ENCODE data around the gene MINDY1.

Gene MINDY1

DNA sequence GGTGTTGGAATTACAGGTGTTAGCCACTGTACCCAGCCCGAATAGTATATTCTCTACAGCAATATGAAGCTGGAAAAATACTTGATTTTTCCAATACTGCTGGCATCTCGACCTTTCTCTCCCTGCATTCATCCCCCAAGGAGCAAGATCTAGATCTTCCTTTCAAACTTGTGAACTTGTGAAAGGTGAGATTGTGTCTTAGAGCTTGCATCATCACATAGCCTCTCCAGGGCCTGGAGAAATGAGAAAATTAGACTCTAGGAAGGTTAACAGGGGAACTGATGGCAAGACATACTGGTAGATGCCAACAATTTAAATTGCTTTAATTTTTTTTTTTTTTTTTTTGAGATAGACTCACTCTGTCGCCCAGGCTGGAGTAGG is 3.6 kb upstream of the MINDY1 start:
- DNase-seq: no peak

DNA sequence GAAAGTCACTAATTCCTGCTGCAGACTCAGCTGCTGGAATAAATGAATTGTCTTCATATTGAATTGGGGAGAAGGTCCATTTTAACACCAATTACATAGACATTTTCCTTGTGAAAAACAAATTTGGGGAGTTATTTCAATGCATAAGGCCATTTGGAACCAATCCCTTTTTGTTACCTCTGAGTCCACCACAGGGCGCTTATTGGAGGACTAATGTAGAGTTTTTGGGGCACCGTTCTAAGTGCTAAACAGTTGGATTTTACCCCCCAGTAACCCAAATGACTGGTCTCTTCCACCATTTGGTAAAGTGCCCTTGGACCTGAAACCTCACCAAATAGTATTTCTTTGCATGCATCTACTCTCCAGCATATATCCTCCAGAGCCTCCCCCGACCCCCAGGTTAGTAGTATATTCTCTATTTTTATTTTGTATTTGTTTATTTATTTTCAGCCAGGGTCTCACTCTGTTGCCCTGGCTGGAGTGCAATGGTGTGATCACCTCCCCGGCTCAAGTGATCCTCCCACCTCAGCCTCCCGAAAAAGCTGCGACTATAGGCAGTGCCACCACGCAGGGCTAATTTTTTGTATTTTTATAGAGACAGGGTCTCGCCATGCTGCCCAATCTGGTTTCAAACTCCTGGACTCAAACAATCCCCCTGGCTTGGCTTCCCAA is 3.1 kb upstream of the MINDY1 start:
- DNase-seq: no peak

GRCh38 chr1:151009206-151009587 is 2.5 kb upstream of the MINDY1 start:
- DNase-seq: no peak

- DNase-seq: peak; percentile 96 to 98 (median 97)
Measured at GRCh38 chr1:151008244-151009205, 1.8 kb upstream of the MINDY1 start, which contains the start of gene PRUNE1. TSS of gene PRUNE1 (plus strand) at chr1:151008449. CDS start at chr1:151008633, 184 bp downstream.

- DNase-seq: no peak
Measured at GRCh38 chr1:151007853-151008243, 1.1 kb upstream of the MINDY1 start.

DNA sequence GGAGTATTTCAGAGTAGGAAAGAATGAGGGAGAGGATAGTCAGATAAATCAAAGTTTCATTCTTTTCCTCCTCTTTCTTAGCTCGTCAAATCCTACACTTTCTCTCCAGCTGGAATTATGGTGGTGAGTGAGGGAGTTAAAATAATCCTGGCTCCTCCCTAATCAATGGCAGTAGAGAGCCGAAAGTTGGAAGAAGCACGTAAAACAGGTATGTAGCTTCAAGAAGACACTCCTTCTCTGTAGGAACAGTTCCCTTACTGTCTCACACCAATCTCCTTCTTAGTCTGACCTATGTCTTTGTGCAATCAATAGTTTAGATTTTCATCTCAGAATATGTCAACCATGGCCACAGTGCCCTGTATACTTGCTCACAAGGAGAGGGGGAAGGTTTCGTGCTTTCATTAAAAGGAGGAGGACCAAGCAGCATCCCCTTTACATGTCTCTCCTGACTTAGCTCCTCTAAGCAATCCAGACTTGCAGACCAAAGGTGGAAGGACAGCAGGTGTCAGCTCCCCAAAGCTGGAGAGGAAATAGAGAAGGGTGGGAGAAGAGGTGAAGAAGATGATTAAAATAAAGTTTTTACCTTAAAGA is 878 bp downstream of the MINDY1 start:
- no peak for DNase-seq

GRCh38 chr1:151003180-151003579 is 3.5 kb downstream of the MINDY1 start:
- peak in 1 of 5 donors; percentile 23 for DNase-seq

DNA sequence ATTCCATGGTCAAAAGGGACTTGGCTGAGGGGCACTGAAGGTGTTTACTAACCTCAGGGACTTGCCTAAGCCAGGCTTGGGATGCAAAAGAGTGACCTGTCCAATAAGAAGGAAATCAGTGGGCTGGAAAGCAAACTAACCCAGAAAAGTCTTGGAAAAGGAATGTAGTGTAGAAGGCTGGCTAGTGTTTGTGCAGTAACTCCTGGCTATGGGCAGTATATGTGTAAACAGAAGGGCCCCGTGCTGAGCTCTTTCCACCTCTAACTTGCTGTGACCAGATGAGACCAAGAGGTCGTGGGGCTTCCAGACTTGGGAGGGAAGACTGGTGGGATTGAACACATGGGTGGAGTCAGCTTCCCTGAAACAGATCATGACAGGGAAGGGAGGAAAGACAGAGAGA is 4.1 kb downstream of the MINDY1 start:
- no peak for DNase-seq

DNA sequence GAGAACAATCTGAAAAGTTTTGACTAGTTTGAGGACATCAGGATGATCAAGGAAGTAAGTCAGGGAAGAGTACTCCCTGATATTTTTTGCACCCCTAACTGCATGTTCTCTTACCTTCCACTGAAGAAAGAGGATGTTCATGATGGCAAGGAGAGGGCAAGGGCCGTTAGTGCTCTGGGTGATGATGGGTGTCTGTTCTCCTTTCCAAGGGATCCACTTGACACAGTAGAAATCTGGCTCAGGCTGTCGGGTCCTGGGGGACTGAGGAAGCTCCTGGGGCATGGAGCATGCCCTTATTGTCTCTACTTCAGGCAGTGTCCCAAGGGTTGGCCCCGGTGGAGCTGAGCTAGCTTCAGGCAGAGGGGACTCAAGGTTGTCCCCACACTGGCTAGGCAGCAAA is 4.7 kb downstream of the MINDY1 start:
- no peak for DNase-seq

DNA sequence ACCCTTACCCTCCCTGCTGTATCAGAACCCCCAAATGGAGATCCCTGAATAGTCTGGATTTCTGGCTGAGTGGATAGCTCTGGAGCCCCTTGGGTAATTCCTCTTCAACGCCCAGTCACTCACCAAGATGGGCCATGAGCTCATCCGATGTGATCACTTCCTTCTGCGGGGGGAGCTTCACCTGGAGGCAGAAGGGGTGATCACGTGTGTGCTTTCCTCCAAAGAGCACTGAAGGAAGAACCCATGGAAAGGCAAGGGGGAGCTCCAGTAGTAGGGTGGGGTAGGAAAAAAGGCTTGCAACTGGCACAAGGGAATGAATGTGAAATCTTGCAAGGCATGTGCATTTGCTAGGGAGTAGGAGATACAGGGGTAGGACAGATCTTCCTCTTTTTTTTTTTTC is 5.1 kb downstream of the MINDY1 start:
- no peak for DNase-seq

GRCh38 chr1:151000408-151000807 is 6.3 kb downstream of the MINDY1 start:
- no peak for DNase-seq

DNA sequence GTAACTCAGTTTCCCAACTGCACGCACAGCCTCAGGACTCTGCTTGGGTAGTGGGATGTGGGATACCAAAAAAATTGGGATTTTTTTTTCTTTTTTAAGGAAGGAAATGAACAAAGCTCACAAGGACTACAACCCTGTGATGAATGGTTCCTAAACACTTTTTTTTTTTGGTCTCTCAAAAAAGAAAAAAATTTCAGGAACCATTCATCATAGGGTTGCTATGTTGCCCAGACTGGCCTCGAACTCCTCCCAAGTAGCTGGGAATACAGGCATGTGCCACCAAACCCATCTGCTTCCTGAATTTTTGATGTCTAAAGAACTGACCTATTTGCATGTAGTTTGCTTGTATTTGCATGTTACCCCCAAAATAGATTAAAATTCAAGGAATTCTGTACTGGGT is 6.8 kb downstream of the MINDY1 start:
- no peak for DNase-seq

DNA sequence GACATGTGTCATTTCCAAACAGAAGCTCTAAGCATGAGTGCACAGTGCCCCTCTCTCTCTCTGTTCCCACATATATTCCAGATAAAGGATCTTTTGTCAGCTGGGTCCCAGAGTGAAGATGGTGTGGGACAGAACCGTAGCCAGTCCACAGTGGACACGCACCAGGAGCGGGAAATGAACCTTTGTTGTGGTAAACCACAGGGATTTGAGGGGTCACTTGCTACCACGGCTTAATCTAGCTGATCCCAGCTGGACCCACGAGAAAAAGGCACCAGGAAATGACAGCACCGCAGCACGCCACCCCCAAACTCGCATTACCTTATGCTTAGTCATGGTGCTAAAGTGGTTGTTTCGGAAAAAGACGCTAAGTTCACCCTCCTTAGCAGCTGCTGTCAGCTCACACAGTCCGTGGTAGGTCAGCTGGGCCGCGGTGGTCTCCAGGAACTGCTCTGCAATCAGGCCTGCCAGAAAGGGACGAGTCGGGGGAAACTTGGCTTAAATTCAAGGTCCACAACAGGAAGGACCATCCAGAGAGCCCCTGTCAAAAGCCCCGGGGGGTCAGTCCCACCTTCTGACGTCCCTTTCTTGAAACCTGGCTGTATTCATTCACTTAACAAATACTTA is 7.5 kb downstream of the MINDY1 start:
- no peak for DNase-seq

DNA sequence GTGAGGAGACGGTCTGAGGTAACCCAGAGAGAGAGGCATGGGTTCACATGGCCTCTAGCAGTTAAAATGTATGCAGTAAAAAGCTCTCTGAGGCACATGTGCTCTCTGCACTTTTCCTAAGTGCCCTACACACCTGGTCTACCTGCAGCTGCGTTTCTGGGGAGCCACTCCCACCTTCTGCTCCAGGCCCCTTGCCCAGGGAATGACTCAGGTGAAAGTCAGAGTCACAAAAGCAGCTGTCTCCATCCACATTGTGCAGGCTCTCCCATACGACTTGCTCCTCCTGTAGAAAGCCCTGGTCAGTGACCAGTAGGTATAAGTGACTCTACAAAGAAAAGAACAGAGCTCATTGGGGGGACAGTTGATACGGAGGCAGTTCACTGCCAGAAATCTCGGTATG is 8.8 kb downstream of the MINDY1 start:
- DNase-seq: no peak

- no peak for DNase-seq
Measured at GRCh38 chr1:150997126-150997872, 9.4 kb downstream of the MINDY1 start.

DNA sequence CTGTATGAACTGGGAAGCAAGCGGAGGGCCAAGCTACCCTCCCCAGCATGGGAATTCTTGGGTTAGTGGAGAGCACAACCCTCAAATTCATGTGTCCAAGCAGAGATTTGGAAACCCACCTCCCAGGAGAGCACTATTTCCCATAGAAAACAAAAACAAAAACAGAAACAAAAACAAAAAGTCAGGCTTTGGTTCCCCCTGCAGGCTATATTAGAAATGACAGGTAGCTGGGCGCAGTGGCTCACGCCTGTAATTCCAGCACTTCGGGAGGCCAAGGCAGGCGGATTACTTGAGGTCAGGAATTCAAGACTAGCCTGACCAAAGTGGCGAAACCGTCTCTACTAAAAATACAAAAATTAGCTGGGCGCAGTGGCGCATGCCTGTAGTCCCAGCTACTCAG is 10.8 kb downstream of the MINDY1 start:
- DNase-seq: peak in 1 of 5 donors; percentile 35

DNA sequence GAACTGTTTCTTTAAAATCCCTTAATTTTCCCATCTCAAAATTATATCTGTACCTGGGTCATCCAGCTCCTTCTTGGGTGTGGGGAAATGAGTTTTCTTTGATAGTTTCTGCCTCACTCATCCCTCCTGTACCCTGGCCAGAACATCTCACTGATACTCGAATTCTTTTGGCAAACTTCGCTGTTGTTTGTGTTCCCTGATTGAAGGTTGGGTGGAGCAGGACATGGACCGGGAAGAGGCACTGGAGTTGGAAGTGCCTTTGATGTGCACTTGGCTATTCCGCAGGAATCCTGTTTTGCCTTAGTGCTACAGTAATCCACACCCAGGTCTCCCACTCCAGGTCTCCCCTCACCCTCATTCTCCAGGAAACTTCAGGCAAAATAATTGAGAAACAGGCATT is 11.2 kb downstream of the MINDY1 start:
- DNase-seq: no peak

DNA sequence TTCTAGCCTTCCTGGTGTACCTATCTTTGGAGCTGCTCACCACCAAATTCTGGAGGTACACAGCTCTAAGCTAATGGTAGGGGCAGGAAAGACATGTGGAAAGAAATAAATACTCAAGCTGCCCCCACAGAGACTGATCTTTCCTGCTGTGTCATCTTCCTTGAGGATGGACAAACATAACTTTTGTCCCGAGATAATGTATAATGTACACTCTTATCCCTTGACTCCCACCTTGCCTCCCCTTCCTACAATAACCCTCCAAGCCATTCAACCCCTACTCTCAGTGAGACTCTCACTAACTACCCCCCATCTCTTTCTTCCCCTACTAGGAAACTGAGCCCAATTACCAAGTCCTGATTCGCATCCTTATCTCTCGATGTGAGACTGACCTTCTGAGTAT is 12.5 kb downstream of the MINDY1 start:
- no peak for DNase-seq

DNA sequence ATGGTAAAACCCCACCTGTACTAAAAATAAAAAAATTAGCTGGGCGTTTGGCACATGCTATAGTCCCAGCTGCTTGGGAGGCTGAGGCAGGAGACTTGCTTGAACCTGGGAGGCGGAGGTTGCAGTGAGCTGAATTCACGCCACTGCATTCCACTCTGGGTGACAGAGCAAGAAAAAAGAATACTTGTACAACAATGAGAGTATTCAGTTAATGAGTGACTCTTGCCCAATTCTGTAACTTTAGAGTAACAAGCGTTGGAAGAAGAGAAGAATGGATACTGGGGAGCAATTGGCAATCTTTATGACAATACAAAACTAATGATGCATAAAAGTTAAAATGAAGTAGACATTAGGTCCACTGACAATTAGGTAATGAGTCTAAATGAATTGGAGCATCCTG is 14.1 kb downstream of the MINDY1 start:
- no peak for DNase-seq

DNA sequence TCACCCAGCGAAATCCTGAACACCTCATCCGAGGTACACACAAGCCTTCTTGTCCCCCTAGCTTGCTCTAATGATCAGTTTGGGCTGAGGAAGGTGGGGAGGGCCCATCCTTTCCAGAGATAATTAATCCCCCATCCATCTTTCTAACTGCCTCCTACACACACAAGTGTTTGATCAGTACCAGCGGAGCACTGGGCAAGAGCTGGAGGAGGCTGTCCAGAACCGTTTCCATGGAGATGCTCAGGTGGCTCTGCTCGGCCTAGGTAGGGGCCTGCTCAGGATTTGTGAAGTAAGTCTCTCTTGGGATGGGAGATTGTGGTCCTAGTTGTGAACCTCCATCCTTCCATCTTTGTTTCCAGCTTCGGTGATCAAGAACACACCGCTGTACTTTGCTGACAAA is 18.8 kb downstream of the MINDY1 start:
- no peak for DNase-seq

DNA sequence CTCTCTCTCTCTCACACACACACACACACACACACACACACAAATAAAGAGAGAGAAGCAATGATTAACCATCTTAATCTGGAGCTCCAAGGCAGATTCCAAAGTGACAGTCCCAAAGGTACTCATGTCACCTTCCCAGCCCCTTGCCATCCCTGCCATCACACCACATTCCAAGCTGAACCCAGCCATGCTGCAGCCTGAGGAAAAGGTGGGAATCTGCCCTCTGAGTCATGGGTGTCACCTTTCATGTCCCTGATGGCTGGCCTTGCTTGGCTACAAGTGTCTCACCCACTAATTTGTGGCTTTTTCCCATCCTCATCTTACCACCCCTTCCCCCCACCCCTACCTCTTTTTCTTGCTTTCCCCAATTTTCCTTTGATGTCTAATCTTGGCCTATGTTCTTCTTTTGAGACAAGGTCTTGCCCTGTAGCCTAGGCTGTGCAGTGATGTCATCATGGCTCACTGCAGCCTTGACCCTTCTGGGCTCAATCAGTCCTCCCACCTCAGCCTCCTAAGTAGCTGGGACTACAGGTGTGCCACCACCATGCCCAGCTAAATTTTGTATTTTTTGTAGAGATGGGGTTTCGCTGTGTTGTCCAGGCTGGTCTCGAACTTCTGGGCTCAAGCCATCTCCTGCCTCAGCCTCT is 21.4 kb downstream of the MINDY1 start:
- DNase-seq: no peak

Measured in T-helper 1 cell (primary cell).